Lower lobe of right lung (tissue), 2 donors: Measurements from ENCODE around the gene MCCD1. TPM values are rescaled to one million over a fixed set of nuclear protein-coding genes. Genes with fewer than 3 reads are reported as not detected.
"Not testable (repeated sequence)": the region's sequence is repeated elsewhere in the genome, so short reads cannot be mapped to it uniquely, and the experiment has no call there.

Experiments
- ATAC-seq, 2 donors: fragments of 200-7000 bp; cut with Tn5 transposase; one replicate each; pipeline ENCODE4 v1.9.1; 2020 to 2022; ENCODE audit warnings: mild to moderate bottlenecking in 2 of 2, moderate library complexity in 2 of 2
- DNase-seq: peaks from one replicate; pipeline ENCODE4 v3.0.0-alpha.2; 2020
- H3K27ac ChIP-seq: fragments of 200-600 bp; one replicate; pipeline ENCODE4 v1.8.0; 2022
- H3K27me3 ChIP-seq: fragments of 200-600 bp; one replicate; pipeline ENCODE4 v1.8.0; 2022; ENCODE audit warnings: low read depth
- H3K36me3 ChIP-seq: fragments of 200-600 bp; one replicate; pipeline ENCODE4 v1.8.0; 2022; ENCODE audit warnings: mild to moderate bottlenecking
- H3K4me1 ChIP-seq: fragments of 200-600 bp; one replicate; pipeline ENCODE4 v1.8.0; 2022
- H3K4me3 ChIP-seq: fragments of 200-600 bp; one replicate; pipeline ENCODE4 v1.8.0; 2022; ENCODE audit warnings: mild to moderate bottlenecking
- H3K9me3 ChIP-seq: fragments of 200-600 bp; one replicate; pipeline ENCODE4 v1.8.0; 2022
- CTCF ChIP-seq: fragments of 200-600 bp; IDR thresholded peaks from one replicate; pipeline ENCODE4 v1.8.0; 2022; ENCODE audit warnings: antibody characterized with exemption, mild to moderate bottlenecking
- intact Hi-C: fragments of 100-400 bp; cut with DNase I; formaldehyde crosslinking; loops from one replicate; pipeline ENCODE4 v1.11.0; 2022
- total RNA-seq: library from RNA; stranded (reverse); fragmentation: NEBNext Ultra II Directional; extraction: Animal tissue kit (Norgen Biotek cat#: 25700); gene quantifications from one replicate; pipeline ENCODE4 v1.2.1, GENCODE V29; 2021
- donor health status: DM: no; HTN: yes; CAD: no; lungs with severe emphysema.

The MCCD1 gene
- total RNA-seq, 1 donor from 2014 or later = not detected

GRCh38 chr6:31547727-31548543 lies 19.2 kb downstream of the MCCD1 start:
- intact Hi-C loops = loop anchor here (10.0 kb wide), 1 partner anchor 47 kb away; the partner anchor contains the start of gene NCR3
- H3K9me3 ChIP-seq = no peaks in the 10 kb centered on the region
- peak overlapping the region; percentile 57 for H3K4me3 ChIP-seq
- ATAC-seq (no peak), DNase-seq (peak; percentile 53)
- no peaks in the 10 kb centered on the region for H3K27me3 ChIP-seq
- H3K36me3 ChIP-seq = peaks cover 29% of the 10 kb centered on the region
- H3K4me1 ChIP-seq = peaks cover 41% of the 10 kb centered on the region
- H3K27ac ChIP-seq = peak overlapping the region; percentile 89
- TF ChIP-seq CTCF = no peak

GRCh38 chr6:31548544-31548873 lies 19.7 kb downstream of the MCCD1 start:
- TF ChIP-seq CTCF = no peak
- peaks cover 38% of the 10 kb centered on the region for H3K4me1 ChIP-seq
- H3K4me3 ChIP-seq = peak overlapping the region; percentile 57
- intact Hi-C loops = loop anchor here (10.0 kb wide), 1 partner anchor 46 kb away; the partner anchor contains the start of gene NCR3
- ATAC-seq (no peak), DNase-seq (no peak)
- peak overlapping the region; percentile 89 for H3K27ac ChIP-seq
- no peaks in the 10 kb centered on the region for H3K27me3 ChIP-seq
- no peaks in the 10 kb centered on the region for H3K9me3 ChIP-seq
- H3K36me3 ChIP-seq = peaks cover 35% of the 10 kb centered on the region

- H3K9me3 ChIP-seq, H3K4me3 ChIP-seq, H3K27ac ChIP-seq, intact Hi-C loops, H3K27me3 ChIP-seq: not testable (repeated sequence)
- peaks cover 42% of the 10 kb centered on the region for H3K4me1 ChIP-seq
- peaks cover 56% of the 10 kb centered on the region for H3K36me3 ChIP-seq
- peak; percentile 77 for DNase-seq
- peak in 1 of 2 donors; percentile 34 for ATAC-seq
- peak; percentile 59 for TF ChIP-seq CTCF
These were observed 22.6 kb downstream of the MCCD1 start for GRCh38 chr6:31551371-31551770.

GRCh38 chr6:31556307-31556706 lies 27.5 kb downstream of the MCCD1 start:
- Histone ChIP-seq H3K36me3 (peaks cover 66% of the 10 kb centered on the region), H3K27ac (no peak overlapping the region), H3K27me3 (no peaks in the 10 kb centered on the region), H3K9me3 (no peaks in the 10 kb centered on the region), H3K4me1 (peaks cover 54% of the 10 kb centered on the region), H3K4me3 (no peak overlapping the region)
- ATAC-seq (no peak), DNase-seq (no peak)
- intact Hi-C loops = no loop called here
- no peak for TF ChIP-seq CTCF

- intact Hi-C loops = no loop called here
- DNase-seq = no peak
- Histone ChIP-seq H3K27me3 (no peaks in the 10 kb centered on the region), H3K4me1 (peaks cover 47% of the 10 kb centered on the region), H3K9me3 (no peaks in the 10 kb centered on the region), H3K36me3 (peaks cover 65% of the 10 kb centered on the region), H3K27ac (peak overlapping the region; percentile 75), H3K4me3 (no peak overlapping the region)
- ATAC-seq = no peak
- no peak for TF ChIP-seq CTCF
These were observed 28.9 kb downstream of the MCCD1 start for GRCh38 chr6:31557443-31558317.
